Measurements from ENCODE around the gene NFIA.

Gene NFIA

DNA sequence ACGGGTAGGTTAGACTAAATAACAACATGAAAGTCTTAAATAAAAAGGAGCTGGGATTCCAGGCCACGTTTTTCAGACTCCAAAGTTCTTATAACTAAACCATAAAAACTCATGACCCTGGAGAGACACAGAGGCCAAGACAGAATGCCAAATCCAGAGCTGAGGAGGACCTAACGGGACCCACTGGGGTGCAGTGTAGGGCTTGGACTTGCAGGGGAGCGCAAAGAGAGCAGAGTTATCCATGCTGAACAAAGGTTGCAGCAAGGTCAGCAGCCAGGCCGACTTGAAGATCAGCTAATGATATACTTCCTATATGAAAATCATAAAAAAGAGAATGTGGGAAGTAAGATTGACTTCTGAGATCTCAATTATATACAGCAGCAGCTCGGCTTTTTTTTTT, 405.4 kb downstream of the NFIA start:
- H3K27me3 ChIP-seq (ENCODE audit: control insufficient read depth in 5 of 5, insufficient read depth in 4 of 5, low read length in 5 of 5), result no peaks in the 10 kb centered on the region
- H3K9ac ChIP-seq (ENCODE audit: low read length in 5 of 5), result no peak overlapping the region
- H3K4me1 ChIP-seq (ENCODE audit: control insufficient read depth in 5 of 5, insufficient read depth in 5 of 5, low read length in 5 of 5), result peaks cover 0 to 10% (median 4%) of the 10 kb centered on the region in 5 donors
- no peak overlapping the region for H3K27ac ChIP-seq (ENCODE audit: low read depth, low read length)
- H3K9me3 ChIP-seq (ENCODE audit: control insufficient read depth in 5 of 5, low read length in 5 of 5), result no peaks in the 10 kb centered on the region
- H3K4me3 ChIP-seq (ENCODE audit: low read depth in 1 of 5, low read length in 5 of 5), result no peak overlapping the region
- no peaks in the 10 kb centered on the region for H3K36me3 ChIP-seq (ENCODE audit: control insufficient read depth in 5 of 5, insufficient read depth in 5 of 5, low read length in 5 of 5)

DNA sequence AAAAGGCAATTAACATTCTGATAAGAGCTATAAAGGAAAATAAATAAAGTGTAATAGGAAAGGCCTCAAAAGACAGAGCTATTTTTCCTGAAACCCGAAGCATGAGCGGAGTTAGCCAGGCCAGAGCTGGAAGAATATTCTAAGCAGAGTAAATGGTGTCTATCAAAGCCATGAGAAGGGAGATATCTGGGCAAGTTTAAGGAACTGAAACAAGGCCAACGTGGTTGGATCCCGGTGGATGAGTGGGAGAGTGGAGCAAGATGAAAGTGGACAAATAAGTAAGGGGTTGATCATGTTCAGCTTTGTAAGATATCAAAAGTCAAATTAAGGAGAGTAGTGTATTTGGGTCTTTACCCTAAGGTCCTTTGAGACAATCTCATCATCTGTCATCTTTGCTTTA, 408.6 kb downstream of the NFIA start:
- Histone ChIP-seq H3K4me3 (ENCODE audit: low read depth in 1 of 5, low read length in 5 of 5) (no peak overlapping the region), H3K9ac (ENCODE audit: low read length in 5 of 5) (no peak overlapping the region), H3K4me1 (ENCODE audit: control insufficient read depth in 5 of 5, insufficient read depth in 5 of 5, low read length in 5 of 5) (peaks cover 0 to 10% (median 4%) of the 10 kb centered on the region in 5 donors), H3K9me3 (ENCODE audit: control insufficient read depth in 5 of 5, low read length in 5 of 5) (no peaks in the 10 kb centered on the region), H3K27ac (ENCODE audit: low read depth, low read length) (no peak overlapping the region), H3K27me3 (ENCODE audit: control insufficient read depth in 5 of 5, insufficient read depth in 4 of 5, low read length in 5 of 5) (no peaks in the 10 kb centered on the region), H3K36me3 (ENCODE audit: control insufficient read depth in 5 of 5, insufficient read depth in 5 of 5, low read length in 5 of 5) (no peaks in the 10 kb centered on the region)

DNA sequence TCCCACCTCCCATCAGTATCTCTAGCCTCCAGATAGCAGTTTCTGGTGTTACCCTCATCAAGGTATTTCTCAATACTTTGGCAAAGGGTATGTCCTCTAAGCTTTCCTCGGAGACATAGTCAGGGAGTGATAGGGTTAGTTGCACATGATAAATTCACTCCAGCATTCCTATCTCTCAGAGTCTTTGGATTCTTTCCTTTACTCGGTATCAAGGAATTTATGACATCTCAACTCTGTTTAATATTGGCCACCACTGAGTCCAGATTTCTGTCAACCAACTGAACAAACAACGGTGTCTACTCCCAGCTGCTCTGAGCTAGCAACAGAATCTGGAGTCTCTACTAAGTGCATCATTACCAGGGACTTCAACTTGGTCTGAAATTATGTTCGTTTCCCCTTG, 409.1 kb downstream of the NFIA start:
- H3K4me3 ChIP-seq (ENCODE audit: low read depth in 1 of 5, low read length in 5 of 5), result no peak overlapping the region
- peaks cover 0 to 10% (median 4%) of the 10 kb centered on the region in 5 donors for H3K4me1 ChIP-seq (ENCODE audit: control insufficient read depth in 5 of 5, insufficient read depth in 5 of 5, low read length in 5 of 5)
- no peaks in the 10 kb centered on the region for H3K36me3 ChIP-seq (ENCODE audit: control insufficient read depth in 5 of 5, insufficient read depth in 5 of 5, low read length in 5 of 5)
- no peak overlapping the region for H3K27ac ChIP-seq (ENCODE audit: low read depth, low read length)
- no peaks in the 10 kb centered on the region for H3K9me3 ChIP-seq (ENCODE audit: control insufficient read depth in 5 of 5, low read length in 5 of 5)
- no peak overlapping the region for H3K9ac ChIP-seq (ENCODE audit: low read length in 5 of 5)
- no peaks in the 10 kb centered on the region for H3K27me3 ChIP-seq (ENCODE audit: control insufficient read depth in 5 of 5, insufficient read depth in 4 of 5, low read length in 5 of 5)

DNA sequence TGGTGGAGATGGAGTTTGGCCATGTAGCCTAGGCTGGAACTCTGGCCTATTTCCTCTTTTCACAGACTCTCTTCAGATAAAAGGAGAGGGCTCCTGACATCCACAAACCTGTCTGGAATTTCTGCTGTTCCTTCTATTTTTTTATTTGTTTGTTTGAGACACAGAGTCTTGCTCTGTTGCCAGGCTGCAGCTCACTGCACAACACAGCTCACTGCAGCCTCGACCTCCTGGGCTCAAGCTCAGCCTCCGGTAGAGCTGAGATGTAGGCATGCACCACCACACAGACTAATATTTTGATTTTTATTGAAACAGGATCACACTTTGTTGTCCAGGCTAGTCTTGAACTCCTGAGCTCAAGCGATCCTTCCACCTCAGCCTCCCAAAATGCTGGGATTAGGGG, 411.6 kb downstream of the NFIA start:
- no peak overlapping the region for H3K9ac ChIP-seq (ENCODE audit: low read length in 5 of 5)
- no peak overlapping the region for H3K4me3 ChIP-seq (ENCODE audit: low read depth in 1 of 5, low read length in 5 of 5)
- no peaks in the 10 kb centered on the region for H3K9me3 ChIP-seq (ENCODE audit: control insufficient read depth in 5 of 5, low read length in 5 of 5)
- no peak overlapping the region for H3K27ac ChIP-seq (ENCODE audit: low read depth, low read length)
- no peaks in the 10 kb centered on the region for H3K27me3 ChIP-seq (ENCODE audit: control insufficient read depth in 5 of 5, insufficient read depth in 4 of 5, low read length in 5 of 5)
- H3K36me3 ChIP-seq (ENCODE audit: control insufficient read depth in 5 of 5, insufficient read depth in 5 of 5, low read length in 5 of 5), result no peaks in the 10 kb centered on the region
- peaks cover 0 to 10% (median 4%) of the 10 kb centered on the region in 5 donors for H3K4me1 ChIP-seq (ENCODE audit: control insufficient read depth in 5 of 5, insufficient read depth in 5 of 5, low read length in 5 of 5)

DNA sequence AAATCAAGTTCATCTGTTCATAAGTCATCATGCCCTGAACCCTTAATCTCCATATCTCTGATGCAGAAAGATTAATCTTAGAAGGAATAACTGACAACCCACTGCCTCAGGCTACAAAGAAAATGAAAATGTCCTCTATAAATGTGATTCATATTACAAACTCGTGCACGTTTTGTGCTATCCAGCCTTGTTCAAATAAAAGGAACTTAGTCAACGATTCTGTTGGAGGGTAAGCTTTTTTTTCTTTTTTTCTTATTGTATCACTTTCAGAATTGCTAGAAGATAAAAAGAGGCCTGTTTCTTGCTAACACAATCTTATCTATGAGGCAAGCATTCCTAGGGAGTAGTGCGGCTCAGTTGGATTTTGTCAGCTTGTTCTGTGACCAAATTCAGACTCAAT, 414.1 kb downstream of the NFIA start:
- H3K9ac ChIP-seq (ENCODE audit: low read length in 5 of 5), result no peak overlapping the region
- H3K4me1 ChIP-seq (ENCODE audit: control insufficient read depth in 5 of 5, insufficient read depth in 5 of 5, low read length in 5 of 5), result peaks cover 0 to 5% (median 3%) of the 10 kb centered on the region in 5 donors
- no peaks in the 10 kb centered on the region for H3K36me3 ChIP-seq (ENCODE audit: control insufficient read depth in 5 of 5, insufficient read depth in 5 of 5, low read length in 5 of 5)
- H3K27ac ChIP-seq (ENCODE audit: low read depth, low read length), result no peak overlapping the region
- H3K4me3 ChIP-seq (ENCODE audit: low read depth in 1 of 5, low read length in 5 of 5), result no peak overlapping the region
- no peaks in the 10 kb centered on the region for H3K27me3 ChIP-seq (ENCODE audit: control insufficient read depth in 5 of 5, insufficient read depth in 4 of 5, low read length in 5 of 5)
- H3K9me3 ChIP-seq (ENCODE audit: control insufficient read depth in 5 of 5, low read length in 5 of 5), result no peaks in the 10 kb centered on the region

DNA sequence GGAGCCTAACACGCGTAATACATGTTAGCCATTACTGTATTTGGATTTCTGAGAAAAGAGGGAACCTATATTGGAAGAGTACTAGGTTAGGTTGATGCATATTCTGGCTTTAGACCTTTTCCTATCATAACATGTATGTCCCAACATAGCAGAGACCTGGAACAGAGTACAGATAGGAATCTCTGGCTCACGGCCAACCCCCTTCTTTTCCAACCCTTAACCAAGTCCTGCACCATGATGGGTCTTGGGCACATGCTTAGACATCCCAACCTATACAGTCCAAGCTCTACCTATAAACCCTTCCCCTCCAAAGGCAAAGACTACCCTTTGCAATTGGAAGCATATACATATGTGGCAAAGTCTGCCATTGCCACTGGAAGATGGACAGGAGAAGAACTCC, 414.7 kb downstream of the NFIA start:
- Histone ChIP-seq H3K9me3 (ENCODE audit: control insufficient read depth in 5 of 5, low read length in 5 of 5) (no peaks in the 10 kb centered on the region), H3K36me3 (ENCODE audit: control insufficient read depth in 5 of 5, insufficient read depth in 5 of 5, low read length in 5 of 5) (no peaks in the 10 kb centered on the region), H3K4me1 (ENCODE audit: control insufficient read depth in 5 of 5, insufficient read depth in 5 of 5, low read length in 5 of 5) (no peaks in the 10 kb centered on the region), H3K4me3 (ENCODE audit: low read depth in 1 of 5, low read length in 5 of 5) (no peak overlapping the region), H3K27me3 (ENCODE audit: control insufficient read depth in 5 of 5, insufficient read depth in 4 of 5, low read length in 5 of 5) (no peaks in the 10 kb centered on the region), H3K27ac (ENCODE audit: low read depth, low read length) (no peak overlapping the region), H3K9ac (ENCODE audit: low read length in 5 of 5) (no peak overlapping the region)

DNA sequence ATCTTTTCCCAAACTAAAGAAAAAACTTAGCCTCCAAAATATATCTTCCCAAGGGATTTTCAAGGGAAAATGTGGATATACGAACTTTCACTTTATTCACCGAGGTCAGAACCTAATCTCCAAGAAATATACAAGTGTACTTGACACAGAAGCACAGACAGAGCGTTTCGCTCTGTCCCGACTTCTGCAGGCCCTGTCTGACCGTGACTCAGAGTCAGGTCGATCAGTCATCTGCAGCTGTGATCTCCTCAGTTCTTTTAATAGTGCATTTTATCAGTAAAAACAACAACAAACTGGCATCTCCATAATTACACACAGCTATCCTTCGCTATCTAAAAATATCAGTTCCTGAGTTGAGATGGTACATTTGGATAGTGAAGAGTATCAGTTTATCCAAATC, 416.0 kb downstream of the NFIA start:
- no peak overlapping the region for H3K4me3 ChIP-seq (ENCODE audit: low read depth in 1 of 5, low read length in 5 of 5)
- H3K27ac ChIP-seq (ENCODE audit: low read depth, low read length), result no peak overlapping the region
- H3K9ac ChIP-seq (ENCODE audit: low read length in 5 of 5), result no peak overlapping the region
- H3K36me3 ChIP-seq (ENCODE audit: control insufficient read depth in 5 of 5, insufficient read depth in 5 of 5, low read length in 5 of 5), result no peaks in the 10 kb centered on the region
- no peaks in the 10 kb centered on the region for H3K27me3 ChIP-seq (ENCODE audit: control insufficient read depth in 5 of 5, insufficient read depth in 4 of 5, low read length in 5 of 5)
- H3K4me1 ChIP-seq (ENCODE audit: control insufficient read depth in 5 of 5, insufficient read depth in 5 of 5, low read length in 5 of 5), result no peaks in the 10 kb centered on the region
- no peaks in the 10 kb centered on the region for H3K9me3 ChIP-seq (ENCODE audit: control insufficient read depth in 5 of 5, low read length in 5 of 5)

DNA sequence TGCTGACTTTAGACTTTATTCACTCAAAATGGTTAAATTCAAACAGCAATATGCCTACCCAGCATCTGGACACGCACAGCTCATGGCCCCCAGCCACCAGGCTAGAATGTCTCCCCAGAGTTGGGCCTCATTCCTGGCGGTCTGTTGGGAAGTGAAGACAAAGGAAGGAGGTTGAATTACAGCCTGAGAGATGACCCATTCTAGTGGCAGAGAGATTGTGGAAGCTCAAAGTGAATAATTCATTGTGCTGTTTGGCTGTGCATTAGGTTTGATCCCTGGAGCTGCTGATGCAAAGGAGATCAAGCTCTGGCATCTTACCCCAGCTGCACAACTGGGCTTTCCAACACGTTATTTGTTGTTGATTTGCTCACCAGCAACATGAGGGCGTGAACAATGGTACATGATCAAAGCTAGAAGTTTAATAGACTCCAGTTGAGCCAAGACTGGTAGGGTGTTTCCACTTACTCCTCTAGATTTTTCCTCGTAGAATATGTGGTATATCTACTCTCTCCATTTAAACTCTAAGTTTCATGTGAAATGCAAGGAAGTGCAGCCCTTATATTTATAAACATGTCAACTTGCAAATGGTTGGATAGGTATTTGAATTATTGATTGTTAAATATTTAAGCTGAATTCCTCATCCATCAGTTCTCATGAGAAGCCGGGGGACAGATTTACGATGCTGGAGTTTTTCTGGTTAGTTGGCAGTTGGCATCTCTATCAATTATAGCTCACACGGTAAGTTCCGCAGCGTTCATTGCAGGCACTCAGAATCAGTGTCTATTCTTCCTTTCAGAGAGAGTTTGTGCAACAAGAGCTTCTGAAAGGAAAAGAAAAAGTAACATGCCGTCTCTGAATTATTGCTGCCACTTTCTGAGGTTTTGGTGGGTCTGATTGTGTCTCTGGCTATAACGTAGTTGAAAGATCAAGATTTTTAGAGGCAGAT, 419.9 kb downstream of the NFIA start:
- Histone ChIP-seq H3K9me3 (ENCODE audit: control insufficient read depth in 5 of 5, low read length in 5 of 5) (no peaks in the 10 kb centered on the region), H3K27me3 (ENCODE audit: control insufficient read depth in 5 of 5, insufficient read depth in 4 of 5, low read length in 5 of 5) (no peaks in the 10 kb centered on the region), H3K9ac (ENCODE audit: low read length in 5 of 5) (no peak overlapping the region), H3K4me1 (ENCODE audit: control insufficient read depth in 5 of 5, insufficient read depth in 5 of 5, low read length in 5 of 5) (no peaks in the 10 kb centered on the region), H3K27ac (ENCODE audit: low read depth, low read length) (no peak overlapping the region), H3K4me3 (ENCODE audit: low read depth in 1 of 5, low read length in 5 of 5) (no peak overlapping the region), H3K36me3 (ENCODE audit: control insufficient read depth in 5 of 5, insufficient read depth in 5 of 5, low read length in 5 of 5) (no peaks in the 10 kb centered on the region)

DNA sequence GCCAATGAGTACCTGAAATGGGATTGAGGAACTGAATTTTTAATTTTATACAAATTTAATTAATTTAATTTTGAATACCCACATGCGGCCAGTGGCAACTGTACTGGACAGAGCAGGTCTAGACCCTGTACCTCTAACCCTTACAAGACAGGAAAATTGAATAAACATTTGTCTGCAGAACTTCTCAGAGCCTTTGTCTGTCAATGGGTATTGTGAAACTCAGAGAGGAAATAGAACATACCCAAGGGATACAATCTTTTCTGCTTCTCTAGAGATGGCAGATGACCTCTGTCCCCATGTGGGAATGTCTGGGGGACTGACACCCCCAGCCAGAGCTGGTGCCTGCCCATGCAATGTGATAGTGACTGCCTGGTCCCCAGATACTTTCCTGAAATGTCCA, 421.9 kb downstream of the NFIA start:
- Histone ChIP-seq H3K27ac (ENCODE audit: low read depth, low read length) (no peak overlapping the region), H3K36me3 (ENCODE audit: control insufficient read depth in 5 of 5, insufficient read depth in 5 of 5, low read length in 5 of 5) (no peaks in the 10 kb centered on the region), H3K9me3 (ENCODE audit: control insufficient read depth in 5 of 5, low read length in 5 of 5) (no peaks in the 10 kb centered on the region), H3K4me1 (ENCODE audit: control insufficient read depth in 5 of 5, insufficient read depth in 5 of 5, low read length in 5 of 5) (no peaks in the 10 kb centered on the region), H3K9ac (ENCODE audit: low read length in 5 of 5) (no peak overlapping the region), H3K4me3 (ENCODE audit: low read depth in 1 of 5, low read length in 5 of 5) (no peak overlapping the region), H3K27me3 (ENCODE audit: control insufficient read depth in 5 of 5, insufficient read depth in 4 of 5, low read length in 5 of 5) (no peaks in the 10 kb centered on the region)

DNA sequence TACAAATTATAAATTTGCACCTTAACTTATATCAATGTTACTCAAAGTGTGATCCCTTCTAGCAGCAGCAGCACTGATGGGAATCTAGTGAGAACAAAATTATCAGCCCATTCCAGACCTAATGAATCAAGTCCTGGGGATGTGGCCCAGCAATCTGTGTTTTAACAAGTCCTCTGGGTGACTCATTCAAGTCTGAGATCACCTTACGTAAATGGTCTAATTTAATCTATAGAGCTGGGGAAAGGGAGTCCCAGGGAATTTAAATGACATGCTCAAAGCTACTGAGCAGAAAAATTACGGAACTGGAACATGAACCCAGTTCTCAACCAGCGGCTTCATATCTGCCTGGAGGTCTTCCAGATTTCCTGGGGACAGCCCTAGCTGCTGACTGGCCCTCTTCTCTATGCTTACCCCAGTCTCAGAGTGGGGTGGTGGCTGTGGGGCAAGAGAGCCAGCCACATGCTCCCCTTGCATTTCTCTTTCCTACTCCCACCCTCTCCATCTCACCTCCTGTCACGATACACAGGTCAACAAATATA, 422.6 kb downstream of the NFIA start:
- H3K4me1 ChIP-seq (ENCODE audit: control insufficient read depth in 5 of 5, insufficient read depth in 5 of 5, low read length in 5 of 5), result no peaks in the 10 kb centered on the region
- no peaks in the 10 kb centered on the region for H3K36me3 ChIP-seq (ENCODE audit: control insufficient read depth in 5 of 5, insufficient read depth in 5 of 5, low read length in 5 of 5)
- H3K27me3 ChIP-seq (ENCODE audit: control insufficient read depth in 5 of 5, insufficient read depth in 4 of 5, low read length in 5 of 5), result no peaks in the 10 kb centered on the region
- H3K4me3 ChIP-seq (ENCODE audit: low read depth in 1 of 5, low read length in 5 of 5), result no peak overlapping the region
- H3K9ac ChIP-seq (ENCODE audit: low read length in 5 of 5), result no peak overlapping the region
- H3K9me3 ChIP-seq (ENCODE audit: control insufficient read depth in 5 of 5, low read length in 5 of 5), result peaks cover 0 to under 1% (median under 1%) of the 10 kb centered on the region in 5 donors
- no peak overlapping the region for H3K27ac ChIP-seq (ENCODE audit: low read depth, low read length)
